ENCODE data around the gene TOR2A.
"Not testable (repeated sequence)": the region's sequence is repeated elsewhere in the genome, so short reads cannot be mapped to it uniquely, and the experiment has no call there.

The TOR2A gene

DNA sequence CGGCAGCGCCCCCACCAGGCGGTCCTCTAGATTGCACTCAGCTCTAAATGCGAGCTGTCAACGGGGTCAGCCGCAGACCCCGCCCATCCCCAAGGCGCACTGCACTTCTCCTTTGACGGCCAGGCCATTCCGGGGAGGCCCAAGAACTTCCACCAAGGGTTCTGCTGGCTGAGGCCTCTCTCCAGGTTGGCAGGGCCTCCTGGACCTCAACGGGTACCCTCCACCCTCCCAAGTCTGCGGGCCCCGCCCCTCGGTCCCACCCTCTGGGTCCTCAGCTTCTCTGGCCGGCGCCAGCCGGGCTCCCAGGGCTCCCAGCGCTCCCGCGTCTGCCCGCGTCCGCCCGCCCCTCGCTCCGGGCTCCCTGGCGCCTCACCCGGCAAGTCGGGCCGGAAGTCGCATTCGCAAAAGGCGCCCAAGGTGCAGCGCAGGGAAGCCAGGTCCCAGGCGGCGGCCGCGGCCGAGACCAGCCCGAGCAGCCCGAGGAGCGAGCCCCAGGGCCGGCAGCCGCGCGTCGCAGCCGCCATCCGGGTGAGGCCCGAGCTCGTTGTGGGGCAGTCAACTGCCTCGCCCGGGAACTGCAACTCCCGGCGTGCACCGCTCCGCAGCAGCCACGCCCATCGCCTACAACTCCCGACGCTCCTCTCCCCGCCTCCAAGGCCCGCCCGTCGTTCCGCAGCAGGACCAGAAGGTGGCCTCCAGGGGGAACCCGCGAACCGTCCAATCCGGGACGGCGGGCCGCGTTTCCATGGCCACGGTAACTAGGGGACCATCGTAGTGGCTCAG is at the start of gene TOR2A:
TSS of gene TOR2A (minus strand) at position 548 of the 783 bp plus-strand sequence. CDS start at position 524, 24 bp downstream.
- TF ChIP-seq, protein P1, sequence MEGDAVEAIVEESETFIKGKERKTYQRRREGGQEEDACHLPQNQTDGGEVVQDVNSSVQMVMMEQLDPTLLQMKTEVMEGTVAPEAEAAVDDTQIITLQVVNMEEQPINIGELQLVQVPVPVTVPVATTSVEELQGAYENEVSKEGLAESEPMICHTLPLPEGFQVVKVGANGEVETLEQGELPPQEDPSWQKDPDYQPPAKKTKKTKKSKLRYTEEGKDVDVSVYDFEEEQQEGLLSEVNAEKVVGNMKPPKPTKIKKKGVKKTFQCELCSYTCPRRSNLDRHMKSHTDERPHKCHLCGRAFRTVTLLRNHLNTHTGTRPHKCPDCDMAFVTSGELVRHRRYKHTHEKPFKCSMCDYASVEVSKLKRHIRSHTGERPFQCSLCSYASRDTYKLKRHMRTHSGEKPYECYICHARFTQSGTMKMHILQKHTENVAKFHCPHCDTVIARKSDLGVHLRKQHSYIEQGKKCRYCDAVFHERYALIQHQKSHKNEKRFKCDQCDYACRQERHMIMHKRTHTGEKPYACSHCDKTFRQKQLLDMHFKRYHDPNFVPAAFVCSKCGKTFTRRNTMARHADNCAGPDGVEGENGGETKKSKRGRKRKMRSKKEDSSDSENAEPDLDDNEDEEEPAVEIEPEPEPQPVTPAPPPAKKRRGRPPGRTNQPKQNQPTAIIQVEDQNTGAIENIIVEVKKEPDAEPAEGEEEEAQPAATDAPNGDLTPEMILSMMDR (IDR thresholded peaks at IDR 0.05; ENCODE audit: low read depth, low read length): peak; percentile 94
- peak; percentile 98 for DNase-seq (ENCODE audit: low read depth in 2 of 2)
- H3K4me3 ChIP-seq (replicated peaks in 1 of 2; ENCODE audit: low read depth in 2 of 2, low read length in 2 of 2): peak within 1 kb of the TSS; percentile 54 to 67

- H3K4me3 ChIP-seq (replicated peaks in 1 of 2; ENCODE audit: low read depth in 2 of 2, low read length in 2 of 2): no peak overlapping the region
- TF ChIP-seq, protein P1 (IDR thresholded peaks at IDR 0.05; ENCODE audit: low read depth, low read length): no peak
- DNase-seq (ENCODE audit: low read depth in 2 of 2): no peak
Observed at GRCh38 chr9:127783111-127784008, 48.3 kb upstream of the TOR2A start.

GRCh38 chr9:127781806-127782205 is 46.7 kb upstream of the TOR2A start:
- TF ChIP-seq, protein P1 (IDR thresholded peaks at IDR 0.05; ENCODE audit: low read depth, low read length): no peak
- H3K4me3 ChIP-seq (replicated peaks in 1 of 2; ENCODE audit: low read depth in 2 of 2, low read length in 2 of 2): no peak overlapping the region
- no peak for DNase-seq (ENCODE audit: low read depth in 2 of 2)

DNA sequence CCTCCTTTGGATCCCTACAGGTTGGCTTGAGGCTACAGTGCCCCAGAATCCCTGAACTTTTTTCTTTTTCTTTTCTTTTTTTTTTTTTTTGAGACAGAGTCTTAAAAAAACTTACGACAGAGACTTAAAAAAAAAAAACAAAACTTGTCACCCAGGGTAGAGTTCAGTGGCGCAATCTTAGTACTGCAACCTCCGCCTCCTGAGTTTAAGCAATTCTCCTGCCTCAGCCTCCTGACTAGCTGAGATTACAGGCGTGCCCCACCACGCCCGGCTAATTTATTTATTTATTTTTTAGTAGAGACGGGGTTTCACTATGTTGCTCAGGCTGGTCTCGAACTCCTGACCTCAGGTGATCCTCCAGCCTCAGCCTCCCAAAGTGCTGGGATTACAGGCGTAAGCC is 45.8 kb upstream of the TOR2A start:
- H3K4me3 ChIP-seq (replicated peaks in 1 of 2; ENCODE audit: low read depth in 2 of 2, low read length in 2 of 2); DNase-seq (ENCODE audit: low read depth in 2 of 2): not testable (repeated sequence)

DNA sequence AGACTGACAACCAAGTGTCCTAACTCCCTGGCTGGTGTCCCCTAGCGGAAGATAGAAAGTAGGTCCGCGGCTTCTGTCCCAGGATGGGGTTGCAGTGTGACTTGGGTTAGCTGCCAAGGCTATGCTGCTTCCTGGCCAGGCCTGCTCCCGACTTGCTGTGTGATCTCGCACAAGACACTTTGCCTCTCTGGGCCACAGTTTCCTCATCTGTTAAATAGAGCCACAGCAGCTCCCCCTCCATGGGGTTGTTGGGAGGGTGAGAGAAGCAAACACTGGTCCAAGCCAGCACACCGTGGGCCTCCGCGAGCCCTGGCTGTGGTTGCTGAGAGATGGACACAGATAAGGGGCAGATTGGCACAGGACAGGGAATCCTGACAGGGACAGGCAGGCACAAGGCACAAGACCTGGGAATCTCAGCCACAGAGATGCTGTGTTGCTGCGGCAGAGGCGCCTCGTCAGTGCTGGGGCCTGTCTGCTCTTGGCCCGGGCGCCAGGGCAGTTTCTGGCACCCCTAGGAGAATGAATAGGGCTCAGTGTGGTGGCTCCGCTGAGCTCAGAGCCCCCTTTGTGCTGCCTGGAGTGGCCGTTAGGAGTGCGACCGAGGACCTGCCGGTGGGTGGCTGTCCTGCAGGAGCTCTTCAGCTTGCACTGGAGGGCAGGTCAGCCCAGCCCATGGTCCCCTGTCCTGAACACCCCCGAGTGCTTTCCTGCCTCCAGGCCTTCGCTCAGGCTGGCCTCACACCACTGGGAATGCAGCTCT is 45.2 kb upstream of the TOR2A start:
- TF ChIP-seq, protein P1 (IDR thresholded peaks at IDR 0.05; ENCODE audit: low read depth, low read length): no peak
- DNase-seq (ENCODE audit: low read depth in 2 of 2): no peak
- H3K4me3 ChIP-seq (replicated peaks in 1 of 2; ENCODE audit: low read depth in 2 of 2, low read length in 2 of 2): no peak overlapping the region

DNA sequence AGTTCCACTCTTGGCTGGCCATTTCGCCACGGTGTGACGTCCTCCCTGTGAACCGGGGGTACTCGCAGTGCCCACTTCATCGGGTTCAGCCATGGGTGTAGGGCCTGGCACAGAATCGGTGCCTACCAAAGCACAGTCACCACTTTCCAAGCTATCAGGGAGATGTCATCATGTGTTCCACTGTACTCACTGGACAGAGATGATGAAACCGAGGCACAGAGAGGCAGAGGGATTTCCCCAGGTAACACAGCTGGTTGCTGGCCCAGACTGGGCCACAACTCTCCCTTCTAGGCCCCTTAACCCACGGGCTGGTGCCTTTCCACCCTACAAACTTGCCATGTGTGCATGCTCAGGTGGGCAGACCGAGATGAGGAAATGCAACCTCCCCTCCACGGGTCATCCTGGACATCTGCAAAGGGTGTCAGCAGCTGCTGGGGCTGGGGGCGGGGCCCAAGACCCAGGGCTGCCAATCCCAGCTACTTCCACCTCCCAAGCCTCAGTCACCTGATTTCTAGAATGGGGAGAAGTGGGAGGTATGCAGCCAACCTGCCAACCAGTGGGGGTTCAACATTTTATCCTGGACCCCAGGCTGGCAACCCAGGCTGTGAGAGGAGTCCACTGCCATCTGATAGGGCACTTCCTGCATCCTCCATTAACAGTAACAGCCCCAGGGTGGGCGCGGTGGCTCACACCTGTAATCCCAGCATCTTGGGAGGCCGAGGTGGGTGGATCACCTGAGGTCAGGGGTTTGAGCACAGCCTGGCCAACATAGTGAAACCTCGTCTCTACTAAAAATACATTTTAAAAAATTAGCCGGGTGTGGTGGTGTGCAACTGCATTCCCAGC is 44.3 kb upstream of the TOR2A start:
- H3K4me3 ChIP-seq (replicated peaks in 1 of 2; ENCODE audit: low read depth in 2 of 2, low read length in 2 of 2): no peak overlapping the region
- peak; percentile 45 to 58 for DNase-seq (ENCODE audit: low read depth in 2 of 2)
- TF ChIP-seq, protein P1 (IDR thresholded peaks at IDR 0.05; ENCODE audit: low read depth, low read length): no peak
